Measurements from ENCODE around the gene MEF2A.

DNA sequence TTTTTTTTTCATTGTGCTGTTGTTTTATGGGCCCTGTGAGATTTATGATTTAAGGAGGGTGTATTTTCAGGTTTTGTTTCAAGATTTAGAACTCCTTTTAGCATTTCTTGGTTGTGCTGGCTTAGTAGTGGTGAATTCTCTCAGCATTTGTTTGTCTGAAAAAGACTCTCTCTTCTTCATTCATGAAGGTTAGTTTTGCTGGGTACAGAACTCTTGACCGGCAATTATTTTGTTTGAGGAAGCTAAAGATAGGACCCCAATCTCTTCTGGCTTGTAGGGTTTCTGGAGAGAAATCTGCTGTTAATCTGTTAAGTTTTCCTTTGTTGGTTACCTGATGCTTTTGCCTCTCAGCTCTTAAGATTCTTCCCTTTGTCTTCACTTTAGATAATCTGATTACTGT is 120.5 kb downstream of the MEF2A start:
- TF ChIP-seq, protein P1, sequence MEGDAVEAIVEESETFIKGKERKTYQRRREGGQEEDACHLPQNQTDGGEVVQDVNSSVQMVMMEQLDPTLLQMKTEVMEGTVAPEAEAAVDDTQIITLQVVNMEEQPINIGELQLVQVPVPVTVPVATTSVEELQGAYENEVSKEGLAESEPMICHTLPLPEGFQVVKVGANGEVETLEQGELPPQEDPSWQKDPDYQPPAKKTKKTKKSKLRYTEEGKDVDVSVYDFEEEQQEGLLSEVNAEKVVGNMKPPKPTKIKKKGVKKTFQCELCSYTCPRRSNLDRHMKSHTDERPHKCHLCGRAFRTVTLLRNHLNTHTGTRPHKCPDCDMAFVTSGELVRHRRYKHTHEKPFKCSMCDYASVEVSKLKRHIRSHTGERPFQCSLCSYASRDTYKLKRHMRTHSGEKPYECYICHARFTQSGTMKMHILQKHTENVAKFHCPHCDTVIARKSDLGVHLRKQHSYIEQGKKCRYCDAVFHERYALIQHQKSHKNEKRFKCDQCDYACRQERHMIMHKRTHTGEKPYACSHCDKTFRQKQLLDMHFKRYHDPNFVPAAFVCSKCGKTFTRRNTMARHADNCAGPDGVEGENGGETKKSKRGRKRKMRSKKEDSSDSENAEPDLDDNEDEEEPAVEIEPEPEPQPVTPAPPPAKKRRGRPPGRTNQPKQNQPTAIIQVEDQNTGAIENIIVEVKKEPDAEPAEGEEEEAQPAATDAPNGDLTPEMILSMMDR (conservative IDR thresholded peaks at IDR 0.05 in 1 of 2, IDR thresholded peaks at IDR 0.05 in 1 of 2; ENCODE audit: extremely low read depth in 1 of 2, insufficient read depth in 1 of 2, low read depth in 1 of 2, low read length in 2 of 2) = no peak
- no peak for TF ChIP-seq EZH2 (IDR thresholded peaks at IDR 0.05; ENCODE audit: borderline replicate concordance, low read length)

All from mammary epithelial cell (primary cell).